ENCODE results near the gene FAM124B.

The FAM124B gene

DNA sequence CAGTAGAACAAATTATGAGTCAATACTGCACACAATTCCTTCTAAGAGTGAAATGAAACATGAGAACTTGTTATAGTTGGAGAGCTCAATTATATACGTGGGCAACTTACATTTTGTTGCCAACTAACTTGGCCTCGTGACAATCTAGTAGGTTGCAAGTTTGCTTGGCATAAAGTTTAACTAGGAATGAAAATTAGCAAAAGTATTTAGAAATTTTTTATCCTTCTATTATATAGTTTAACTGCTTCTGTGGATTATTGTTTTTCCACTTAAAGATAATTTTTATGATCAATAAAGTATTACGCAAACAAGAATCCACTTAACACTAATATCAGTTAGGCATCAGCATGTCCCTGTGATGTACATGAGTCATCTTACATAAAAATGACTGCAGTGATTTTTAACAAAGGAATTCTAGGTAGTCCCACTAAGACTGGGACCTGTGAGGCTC lies 41.1 kb downstream of the FAM124B start:
- in situ Hi-C loops (cut with MboI; ENCODE audit: low sequenced_read_pairs): loop anchor here (25.0 kb wide), 1 partner anchor 651 kb away; no protein-coding TSS in a partner anchor
- Histone ChIP-seq H3K4me3 (no peak overlapping the region), H3K9me3 (no peaks in the 10 kb centered on the region), H3K27me3 (ENCODE audit: low read depth) (no peaks in the 10 kb centered on the region), H3K4me1 (0 out of 2 replicates have a peak, but pooled peaks cover 2% of the 10 kb centered on the region), H3K36me3 (replicated peaks) (no peaks in the 10 kb centered on the region)
- DNase-seq (ENCODE audit: low spot score in 2 of 2): no peak

DNA sequence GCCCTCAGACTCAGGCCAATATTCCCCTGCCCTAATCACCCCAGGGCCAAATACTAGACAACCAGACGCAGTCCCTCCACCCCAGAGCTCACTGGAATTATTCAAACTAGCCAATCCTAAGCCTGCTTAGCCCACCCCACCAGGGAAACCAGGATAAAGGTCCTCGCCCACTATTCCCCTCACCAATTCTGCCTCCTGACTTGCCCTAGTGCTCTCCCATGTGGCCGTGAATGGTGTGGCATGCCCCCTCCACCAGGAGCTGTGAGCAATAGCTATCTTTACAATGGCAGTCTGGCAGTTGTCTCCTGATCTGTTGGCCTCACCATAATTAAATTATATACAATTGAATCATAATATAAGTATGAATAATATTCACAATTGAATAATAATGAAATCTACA lies 42.3 kb downstream of the FAM124B start:
- H3K36me3 ChIP-seq (replicated peaks): no peaks in the 10 kb centered on the region
- in situ Hi-C loops (cut with MboI; ENCODE audit: low sequenced_read_pairs): loop anchor here (5.0 to 25.0 kb wide), 3 partner anchors 288 to 653 kb away; no protein-coding TSS in a partner anchor
- no peak overlapping the region for H3K4me3 ChIP-seq
- peak in 1 of 2 experiments; percentile 56 for DNase-seq (ENCODE audit: low spot score in 2 of 2)
- no peaks in the 10 kb centered on the region for H3K9me3 ChIP-seq
- H3K4me1 ChIP-seq: 0 out of 2 replicates have a peak, but pooled peaks cover 2% of the 10 kb centered on the region
- H3K27me3 ChIP-seq (ENCODE audit: low read depth): peaks cover 3% of the 10 kb centered on the region

DNA sequence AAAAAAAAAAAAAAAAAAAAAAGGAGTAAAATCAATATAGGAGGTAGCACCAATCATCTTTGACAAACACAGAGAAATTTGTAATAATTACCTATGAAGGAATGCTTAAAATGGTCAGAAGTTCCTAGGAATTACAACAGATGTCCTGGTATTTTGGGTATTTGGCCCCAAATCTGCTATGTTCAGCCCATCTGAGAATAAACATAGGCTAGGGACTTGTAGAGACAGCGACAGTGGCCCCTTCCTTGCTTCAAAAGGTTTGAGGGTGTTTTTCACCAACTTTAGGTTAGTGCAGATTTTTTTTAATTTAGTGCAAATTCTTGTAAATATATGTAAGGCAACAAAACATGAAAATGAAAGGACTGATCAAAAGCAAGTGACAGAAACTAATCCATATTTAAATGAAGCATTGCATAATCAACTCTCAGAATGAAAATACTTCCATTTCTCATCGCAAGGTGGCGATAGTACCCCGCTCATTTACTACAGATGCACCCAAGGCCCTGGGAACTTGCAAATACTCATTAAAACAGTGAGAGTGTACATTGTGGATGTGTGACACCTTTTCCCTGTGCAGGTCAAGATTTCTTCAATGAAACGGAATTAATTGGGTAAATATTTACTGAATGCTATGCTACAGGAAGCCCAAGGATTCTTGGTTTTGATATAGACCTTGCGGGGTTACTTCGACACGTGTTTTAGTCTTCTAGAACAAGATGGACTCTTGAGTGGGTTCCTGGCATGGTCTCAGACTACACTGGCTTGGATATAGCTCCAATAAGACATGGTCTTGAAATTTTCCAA lies 44.6 kb downstream of the FAM124B start:
- in situ Hi-C loops (cut with MboI; ENCODE audit: low sequenced_read_pairs): loop anchor here (5.0 to 25.0 kb wide), 3 partner anchors 290 to 655 kb away; no protein-coding TSS in a partner anchor
- peak; percentile 58 to 74 for DNase-seq (ENCODE audit: low spot score in 2 of 2)
- Histone ChIP-seq H3K4me3 (no peak overlapping the region), H3K9me3 (no peaks in the 10 kb centered on the region), H3K27me3 (ENCODE audit: low read depth) (peaks cover 3% of the 10 kb centered on the region), H3K4me1 (0 out of 2 replicates have a peak, but pooled peaks cover 2% of the 10 kb centered on the region), H3K36me3 (replicated peaks) (no peaks in the 10 kb centered on the region)

DNA sequence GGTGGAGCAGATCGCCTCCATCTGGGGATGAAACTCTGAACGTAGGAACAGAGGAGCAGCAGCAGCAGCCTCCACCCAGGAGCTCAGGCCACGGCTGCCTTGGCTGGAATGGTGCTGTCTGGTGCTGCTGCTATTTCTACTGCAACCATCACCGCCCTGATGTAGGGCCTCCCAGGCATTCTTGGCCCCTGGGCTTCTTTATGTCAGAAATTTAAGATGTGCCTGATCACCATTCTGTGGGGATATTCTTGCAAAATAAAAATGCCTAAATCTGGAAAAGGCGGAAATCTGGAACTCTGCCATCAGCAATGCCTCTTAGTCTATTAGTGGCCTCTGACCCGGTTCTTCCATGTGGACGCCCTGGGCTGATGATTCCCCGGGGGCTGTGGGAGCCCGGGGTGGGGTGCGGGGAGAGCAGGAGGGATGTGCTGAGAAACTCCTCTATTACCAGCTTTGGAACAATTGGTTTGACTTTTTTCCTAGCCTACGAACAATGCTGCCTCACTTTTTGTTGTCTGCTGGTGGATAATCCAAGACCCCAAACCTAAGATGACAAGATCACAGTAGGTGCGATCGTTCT lies 47.2 kb downstream of the FAM124B start:
- H3K4me1 ChIP-seq: 0 out of 2 replicates have a peak, but pooled peaks cover 2% of the 10 kb centered on the region
- no peak for DNase-seq (ENCODE audit: low spot score in 2 of 2)
- H3K4me3 ChIP-seq: no peak overlapping the region
- peaks cover 3% of the 10 kb centered on the region for H3K27me3 ChIP-seq (ENCODE audit: low read depth)
- in situ Hi-C loops (cut with MboI; ENCODE audit: low sequenced_read_pairs): loop anchor here (5.0 to 25.0 kb wide), 3 partner anchors 293 to 658 kb away; no protein-coding TSS in a partner anchor
- no peaks in the 10 kb centered on the region for H3K9me3 ChIP-seq
- H3K36me3 ChIP-seq (replicated peaks): no peaks in the 10 kb centered on the region

DNA sequence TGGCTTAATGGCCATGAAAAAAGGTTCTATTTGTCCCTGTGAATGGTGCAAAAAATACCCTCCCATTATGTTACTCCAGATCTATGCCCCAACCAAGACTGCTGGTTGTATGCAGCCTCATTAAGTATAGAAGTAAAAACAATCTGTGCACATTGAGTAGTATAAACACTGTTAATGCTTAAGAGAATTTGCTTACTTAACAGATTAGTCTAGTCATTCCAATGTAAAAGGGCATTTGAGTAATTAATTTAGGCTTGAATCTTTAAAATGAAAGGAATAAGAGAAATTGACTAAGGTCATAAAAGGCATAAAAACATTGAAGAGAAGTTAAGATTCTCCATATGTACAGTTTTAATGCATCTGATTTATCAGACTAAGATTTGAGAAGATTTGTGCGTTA lies 51.2 kb downstream of the FAM124B start:
- no peak overlapping the region for H3K4me3 ChIP-seq
- DNase-seq (ENCODE audit: low spot score in 2 of 2): no peak
- H3K4me1 ChIP-seq: no peaks in the 10 kb centered on the region
- H3K9me3 ChIP-seq: no peaks in the 10 kb centered on the region
- peaks cover 3% of the 10 kb centered on the region for H3K27me3 ChIP-seq (ENCODE audit: low read depth)
- H3K36me3 ChIP-seq (replicated peaks): no peaks in the 10 kb centered on the region
- in situ Hi-C loops (cut with MboI; ENCODE audit: low sequenced_read_pairs): loop anchor here (25.0 kb wide), 1 partner anchor 662 kb away; no protein-coding TSS in a partner anchor

DNA sequence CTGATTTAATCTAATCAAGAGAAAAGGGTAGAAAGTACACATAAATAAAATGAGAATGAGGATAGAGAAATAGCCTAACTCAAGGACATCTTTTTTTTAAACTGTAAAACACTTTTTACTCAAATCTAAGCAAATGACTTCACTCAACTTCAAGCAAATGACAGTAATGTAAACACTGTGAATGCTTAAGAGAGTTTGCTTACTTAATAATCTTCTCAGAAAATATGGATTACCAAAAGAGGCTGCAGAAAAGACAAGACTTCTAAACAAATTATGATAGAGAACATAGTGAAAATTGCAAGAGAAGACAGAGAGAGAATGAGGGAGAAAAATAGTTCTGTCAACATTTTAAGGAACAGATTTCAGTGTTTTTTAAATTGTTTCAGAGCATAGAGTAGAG lies 52.5 kb downstream of the FAM124B start:
- in situ Hi-C loops (cut with MboI; ENCODE audit: low sequenced_read_pairs): no loop called here
- no peaks in the 10 kb centered on the region; the same call in none of the 2 replicates for H3K27me3 ChIP-seq (ENCODE audit: low read depth)

DNA sequence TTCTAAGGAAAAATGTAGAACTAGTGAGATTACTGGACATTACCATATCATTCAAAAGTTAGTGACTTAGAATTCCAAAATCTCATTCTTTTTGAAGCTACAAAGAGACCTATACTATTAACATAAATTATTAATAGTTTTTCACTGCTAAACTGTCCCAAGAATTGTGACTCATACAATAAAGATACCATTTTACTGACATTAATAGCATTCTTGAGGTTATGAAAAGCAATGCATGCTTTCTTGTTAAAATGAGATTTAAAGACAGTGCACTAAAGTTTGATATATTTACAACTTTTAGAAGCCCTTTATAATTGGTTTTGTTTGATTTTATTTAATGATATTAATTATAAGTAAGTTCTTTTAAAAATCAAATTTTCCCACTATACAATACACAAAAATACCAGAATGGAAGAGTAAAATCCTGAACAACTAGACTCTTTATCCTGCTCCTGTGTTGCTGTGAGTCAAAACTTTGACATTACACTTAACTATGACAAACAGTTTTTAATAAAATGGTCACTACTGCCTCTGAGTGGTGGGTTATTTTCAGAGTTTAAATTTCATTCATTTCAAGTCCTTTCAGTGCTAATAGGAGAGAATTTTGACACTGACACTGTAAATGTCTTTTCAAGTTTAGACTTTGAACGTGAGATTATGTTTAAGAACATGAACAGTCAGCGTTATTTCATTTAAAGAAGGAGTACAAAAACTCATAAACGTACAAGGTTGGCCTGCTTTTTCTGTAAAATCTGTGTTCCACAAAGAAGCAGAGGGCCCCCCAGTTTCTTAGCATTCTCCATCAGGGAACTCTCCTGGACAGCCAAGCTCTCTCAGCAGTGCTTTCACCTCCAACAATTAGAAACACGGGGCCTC lies 54.5 kb downstream of the FAM124B start:
- no peaks in the 10 kb centered on the region for H3K9me3 ChIP-seq
- no peak for DNase-seq (ENCODE audit: low spot score in 2 of 2)
- in situ Hi-C loops (cut with MboI; ENCODE audit: low sequenced_read_pairs): no loop called here
- no peaks in the 10 kb centered on the region for H3K36me3 ChIP-seq (replicated peaks)
- no peaks in the 10 kb centered on the region for H3K27me3 ChIP-seq (ENCODE audit: low read depth)
- no peaks in the 10 kb centered on the region for H3K4me1 ChIP-seq
- H3K4me3 ChIP-seq: no peak overlapping the region

More for the DNA sequence above, 52.5 kb downstream of the FAM124B start:
- H3K4me1 ChIP-seq: no peaks in the 10 kb centered on the region
- no peaks in the 10 kb centered on the region for H3K36me3 ChIP-seq (replicated peaks)
- DNase-seq (ENCODE audit: low spot score in 2 of 2): no peak
- H3K9me3 ChIP-seq: no peaks in the 10 kb centered on the region
- no peak overlapping the region for H3K4me3 ChIP-seq

DNA sequence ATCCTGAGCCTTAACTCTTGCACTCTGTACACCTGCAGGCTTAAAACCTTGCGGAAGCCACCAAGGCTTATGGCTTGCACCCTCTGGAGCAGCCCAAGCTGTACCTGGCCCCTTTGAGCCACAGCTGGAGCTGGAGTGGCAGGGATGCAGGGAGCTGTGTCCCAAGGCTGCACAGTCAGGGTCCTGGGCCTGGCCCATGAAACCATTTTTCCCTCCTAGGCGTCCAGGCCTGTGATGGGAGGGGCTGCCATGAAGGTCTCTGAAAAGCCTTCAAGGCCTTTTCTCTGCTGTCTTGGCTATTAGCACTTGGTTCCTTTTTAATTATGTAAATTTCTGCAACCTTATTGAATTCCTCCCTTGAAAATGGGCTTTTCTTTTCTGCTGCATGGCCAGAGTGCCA lies 56.4 kb downstream of the FAM124B start:
- H3K27me3 ChIP-seq (ENCODE audit: low read depth): no peaks in the 10 kb centered on the region
- H3K36me3 ChIP-seq (replicated peaks): no peaks in the 10 kb centered on the region
- in situ Hi-C loops (cut with MboI; ENCODE audit: low sequenced_read_pairs): no loop called here
- H3K4me1 ChIP-seq: no peaks in the 10 kb centered on the region
- no peaks in the 10 kb centered on the region for H3K9me3 ChIP-seq
- no peak overlapping the region for H3K4me3 ChIP-seq
- no peak for DNase-seq (ENCODE audit: low spot score in 2 of 2)

DNA sequence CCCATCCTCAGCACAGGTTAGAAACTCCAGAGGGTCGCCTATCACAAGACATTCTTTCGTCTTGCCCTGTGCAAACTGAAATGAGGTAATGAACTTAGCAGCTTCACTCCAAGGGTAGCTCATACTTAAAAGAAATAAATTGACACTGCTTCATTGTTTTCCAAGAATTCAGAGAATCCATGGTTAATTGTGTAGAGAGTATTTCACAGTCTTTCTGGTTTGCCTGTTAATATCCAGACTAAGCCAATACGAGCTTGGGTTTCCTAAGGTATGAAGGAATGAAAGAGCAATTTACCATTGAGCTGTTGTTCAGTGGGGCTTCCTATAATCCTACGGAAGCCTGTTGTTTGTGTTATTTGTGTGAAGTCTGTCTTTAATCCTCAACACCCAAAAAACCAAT lies 58.7 kb downstream of the FAM124B start:
- H3K27me3 ChIP-seq (ENCODE audit: low read depth): no peaks in the 10 kb centered on the region
- H3K4me1 ChIP-seq: no peaks in the 10 kb centered on the region
- H3K9me3 ChIP-seq: no peaks in the 10 kb centered on the region
- in situ Hi-C loops (cut with MboI; ENCODE audit: low sequenced_read_pairs): no loop called here
- no peak overlapping the region for H3K4me3 ChIP-seq
- no peak for DNase-seq (ENCODE audit: low spot score in 2 of 2)
- no peaks in the 10 kb centered on the region for H3K36me3 ChIP-seq (replicated peaks)

DNA sequence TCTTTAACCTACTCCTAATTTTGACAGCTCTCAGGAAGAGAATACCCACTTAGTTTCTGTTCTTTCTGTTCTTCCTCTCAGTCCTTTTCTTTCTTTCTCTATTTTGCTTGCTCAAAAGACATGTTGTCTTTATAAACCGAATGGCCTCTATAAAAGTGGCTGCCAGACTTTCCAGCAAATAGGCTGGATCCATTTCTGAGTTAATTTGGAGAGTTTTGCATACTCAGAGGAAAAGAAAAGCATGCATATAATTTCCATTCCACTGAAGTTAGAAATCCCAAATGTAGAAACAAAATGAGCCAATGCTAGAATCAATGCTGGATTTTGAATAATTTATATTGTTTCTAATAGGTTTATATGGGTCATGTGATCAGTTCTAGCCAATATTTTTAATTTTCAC lies 65.9 kb downstream of the FAM124B start:
- no peak for DNase-seq (ENCODE audit: low spot score in 2 of 2)
- Histone ChIP-seq H3K9me3 (no peaks in the 10 kb centered on the region), H3K36me3 (replicated peaks) (no peaks in the 10 kb centered on the region), H3K4me1 (no peaks in the 10 kb centered on the region), H3K4me3 (no peak overlapping the region), H3K27me3 (ENCODE audit: low read depth) (no peaks in the 10 kb centered on the region; the same call in 1 of the 2 replicates)
- in situ Hi-C loops (cut with MboI; ENCODE audit: low sequenced_read_pairs): no loop called here

DNA sequence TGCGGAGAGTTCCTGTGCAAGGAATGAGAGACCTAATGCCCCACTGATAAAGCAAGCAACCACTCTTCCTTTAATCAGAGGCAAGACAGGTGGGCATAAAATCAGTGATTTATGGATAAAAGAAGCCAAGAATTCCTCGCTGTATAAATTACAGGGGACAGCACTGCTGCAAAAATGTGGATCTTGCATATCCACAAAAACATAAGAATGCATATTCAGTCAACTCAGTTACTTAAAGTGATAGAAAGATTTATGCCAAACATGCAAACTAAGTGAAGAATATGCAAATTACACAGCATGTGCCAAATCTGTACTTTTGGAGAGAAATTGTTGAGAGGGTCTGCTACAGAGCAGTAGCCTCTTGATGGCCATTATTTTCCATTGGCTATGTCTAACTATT lies 67.2 kb downstream of the FAM124B start:
- in situ Hi-C loops (cut with MboI; ENCODE audit: low sequenced_read_pairs): no loop called here
- Histone ChIP-seq H3K4me1 (no peaks in the 10 kb centered on the region), H3K27me3 (ENCODE audit: low read depth) (no peaks in the 10 kb centered on the region; the same call in 1 of the 2 replicates), H3K36me3 (replicated peaks) (no peaks in the 10 kb centered on the region), H3K9me3 (no peaks in the 10 kb centered on the region), H3K4me3 (no peak overlapping the region)
- no peak for DNase-seq (ENCODE audit: low spot score in 2 of 2)

DNA sequence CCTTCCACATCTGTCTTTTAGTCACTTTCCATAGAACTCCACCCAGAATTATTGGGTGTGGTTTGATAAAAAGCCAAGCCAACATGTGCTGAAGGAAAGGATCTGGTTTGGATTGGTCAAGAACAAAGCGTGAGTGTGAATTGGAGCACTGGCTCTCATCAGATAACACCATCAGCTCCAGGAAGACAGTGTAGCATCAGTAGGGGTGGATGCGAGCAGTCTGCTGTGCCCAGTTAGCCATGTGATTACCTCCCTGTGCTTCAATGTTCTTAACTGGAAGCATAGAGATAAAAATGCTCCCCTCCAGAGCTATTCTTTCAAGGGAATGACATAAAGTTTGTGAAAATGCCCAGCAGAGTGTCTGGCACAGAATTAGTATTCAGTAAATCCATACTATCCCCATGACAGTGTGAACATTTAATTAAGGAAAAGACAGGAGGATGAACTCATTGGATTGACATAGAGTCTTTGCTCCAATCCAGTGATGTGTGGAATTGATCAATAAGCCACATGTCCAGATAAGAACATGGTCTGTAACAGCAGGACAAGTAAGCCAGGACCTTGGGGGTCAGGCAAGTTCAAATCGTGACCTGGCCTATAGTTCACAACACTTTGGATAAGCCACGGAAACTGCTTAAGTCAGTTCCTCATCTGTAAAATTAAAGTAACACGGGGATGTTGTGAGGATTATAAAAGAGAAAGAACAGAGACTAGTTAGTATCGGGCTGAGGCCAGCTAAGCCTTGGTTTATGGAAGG lies 68.0 kb downstream of the FAM124B start:
- in situ Hi-C loops (cut with MboI; ENCODE audit: low sequenced_read_pairs): no loop called here
- no peak for DNase-seq (ENCODE audit: low spot score in 2 of 2)
- no peaks in the 10 kb centered on the region for H3K36me3 ChIP-seq (replicated peaks)
- H3K4me3 ChIP-seq: no peak overlapping the region
- H3K9me3 ChIP-seq: no peaks in the 10 kb centered on the region
- H3K27me3 ChIP-seq (ENCODE audit: low read depth): no peaks in the 10 kb centered on the region; the same call in 1 of the 2 replicates
- no peaks in the 10 kb centered on the region for H3K4me1 ChIP-seq

DNA sequence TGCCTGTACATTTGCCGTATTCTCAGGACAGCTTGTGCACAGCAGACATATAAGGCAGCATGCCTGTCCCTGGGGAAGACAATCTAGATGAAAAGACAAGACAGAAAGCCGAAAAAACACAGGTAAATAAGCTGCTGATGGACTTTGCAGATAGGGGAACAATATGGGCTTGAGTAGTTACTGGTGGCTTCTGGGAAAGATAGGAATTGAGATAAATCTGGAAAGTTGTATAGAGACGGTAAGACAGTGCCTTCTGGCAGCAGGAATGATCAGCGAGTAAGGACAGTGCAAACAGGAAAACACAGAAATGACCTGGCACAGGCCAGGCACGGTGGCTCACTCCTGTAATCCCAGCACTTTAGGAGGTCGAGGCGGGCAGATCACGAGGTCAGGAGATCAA lies 70.2 kb downstream of the FAM124B start:
- H3K4me1 ChIP-seq: no peaks in the 10 kb centered on the region
- no peaks in the 10 kb centered on the region; the same call in 1 of the 2 replicates for H3K27me3 ChIP-seq (ENCODE audit: low read depth)
- in situ Hi-C loops (cut with MboI; ENCODE audit: low sequenced_read_pairs): no loop called here
- H3K4me3 ChIP-seq: no peak overlapping the region
- no peak for DNase-seq (ENCODE audit: low spot score in 2 of 2)
- H3K9me3 ChIP-seq: no peaks in the 10 kb centered on the region
- no peaks in the 10 kb centered on the region for H3K36me3 ChIP-seq (replicated peaks)
